Natural killer cell treated with Interleukin-12 subunit alpha and Interleukin-12 subunit beta and Interleukin-15 and Interleukin-18, amount 100 ng/mL, for 72 hours (primary cell): ENCODE results near the gene SCARB1. TPM values are rescaled to one million over a fixed set of nuclear protein-coding genes. Genes with fewer than 3 reads are reported as not detected.
A peak's percentile ranks its signal among the peaks of the same experiment; 100 is the strongest.

Experiments
- ATAC-seq, 2 donors: fragments of 150-1000 bp; cut with Tn5 transposase in 1 of 2; sonication (Bioruptor Pico), chemical (Tn5 transposase) in 1 of 2; 2 replicates each; pipeline ENCODE4 v1.10.0; 2021
- DNase-seq: peaks from one replicate; pipeline ENCODE4 v3.0.0; 2022; ENCODE audit warnings: low spot score
- H3K27ac Mint-ChIP-seq, 2 donors: 1 replicate in 1 of 2; 2 replicates in 1 of 2; pipeline ENCODE4 v1.8.0; 2022; ENCODE audit warnings: mixed read lengths in 2 of 2, mild to moderate bottlenecking in 1 of 2, moderate library complexity in 1 of 2
- H3K27me3 Mint-ChIP-seq, 2 donors: 1 replicate in 1 of 2; 2 replicates in 1 of 2; pipeline ENCODE4 v1.8.0; 2022; ENCODE audit warnings: mixed read lengths in 2 of 2
- H3K36me3 Mint-ChIP-seq: one replicate; pipeline ENCODE4 v1.8.0; 2022; ENCODE audit warnings: mixed read lengths
- H3K4me1 Mint-ChIP-seq, 2 donors: 1 replicate in 1 of 2; 2 replicates in 1 of 2; pipeline ENCODE4 v1.8.0; 2022; ENCODE audit warnings: low read depth in 2 of 2, mixed read lengths in 2 of 2, mild to moderate bottlenecking in 1 of 2
- H3K4me3 Mint-ChIP-seq: one replicate; pipeline ENCODE4 v1.8.0; 2022; ENCODE audit warnings: mixed read lengths
- H3K9me3 Mint-ChIP-seq: 2 replicates; pipeline ENCODE4 v1.8.0; 2022; ENCODE audit warnings: mixed read lengths
- total RNA-seq, 2 donors: library from RNA; stranded (reverse); gene quantifications; one replicate each; pipeline ENCODE4 v1.2.3, GENCODE V29; 2022

Gene SCARB1
- total RNA-seq, 2 donors from 2014 or later = 10.0 to 45.6 TPM

- Mint-ChIP-seq H3K4me1 (peaks cover 15 to 28% of the 10 kb centered on the region in 2 donors), H3K4me3 (peak overlapping the region; percentile 26), H3K27ac (peak overlapping the region in 1 of 2 donors; percentile 33), H3K36me3 (peaks cover 13% of the 10 kb centered on the region), H3K9me3 (peaks cover 3% of the 10 kb centered on the region), H3K27me3 (peaks cover 23 to 27% of the 10 kb centered on the region in 2 donors)
- DNase-seq (no peak), ATAC-seq (no peak)
Measured at GRCh38 chr12:124764870-124765580, 98.6 kb downstream of the SCARB1 start.

GRCh38 chr12:124764451-124764850, 99.2 kb downstream of the SCARB1 start:
- peaks cover 3% of the 10 kb centered on the region for H3K9me3 Mint-ChIP-seq
- H3K36me3 Mint-ChIP-seq = peaks cover 13% of the 10 kb centered on the region
- ATAC-seq (no peak), DNase-seq (no peak)
- H3K27ac Mint-ChIP-seq = no peak overlapping the region
- H3K4me1 Mint-ChIP-seq = peaks cover 21 to 32% of the 10 kb centered on the region in 2 donors
- H3K4me3 Mint-ChIP-seq = peak overlapping the region; percentile 15
- H3K27me3 Mint-ChIP-seq = peaks cover 29% of the 10 kb centered on the region in 2 donors

- peak; percentile 72 for DNase-seq
- Mint-ChIP-seq H3K9me3 (peaks cover 3% of the 10 kb centered on the region), H3K4me1 (peaks cover 23 to 32% of the 10 kb centered on the region in 2 donors), H3K36me3 (peaks cover 13% of the 10 kb centered on the region), H3K4me3 (no peak overlapping the region), H3K27me3 (peaks cover 35 to 38% of the 10 kb centered on the region in 2 donors), H3K27ac (no peak overlapping the region)
- peak; percentile 62 to 85 for ATAC-seq
Measured at GRCh38 chr12:124763594-124763979, 100.1 kb downstream of the SCARB1 start.

GRCh38 chr12:124762791-124763593, 100.7 kb downstream of the SCARB1 start:
- Mint-ChIP-seq H3K4me1 (peaks cover 23 to 32% of the 10 kb centered on the region in 2 donors), H3K36me3 (peaks cover 13% of the 10 kb centered on the region), H3K4me3 (no peak overlapping the region), H3K27me3 (peaks cover 37 to 40% of the 10 kb centered on the region in 2 donors), H3K27ac (peak overlapping the region in 1 of 2 donors; percentile 43), H3K9me3 (peaks cover 3% of the 10 kb centered on the region)
- no peak for ATAC-seq
- no peak for DNase-seq

GRCh38 chr12:124762384-124762783, 101.3 kb downstream of the SCARB1 start:
- ATAC-seq (no peak), DNase-seq (no peak)
- Mint-ChIP-seq H3K27me3 (peaks cover 42 to 46% of the 10 kb centered on the region in 2 donors), H3K27ac (peak overlapping the region in 1 of 2 donors; percentile 43), H3K4me1 (peaks cover 21 to 28% of the 10 kb centered on the region in 2 donors), H3K9me3 (peaks cover 3% of the 10 kb centered on the region), H3K4me3 (no peak overlapping the region), H3K36me3 (peaks cover 17% of the 10 kb centered on the region)

- Mint-ChIP-seq H3K27ac (peak overlapping the region in 1 of 2 donors; percentile 43), H3K27me3 (peaks cover 41 to 48% of the 10 kb centered on the region in 2 donors), H3K4me3 (no peak overlapping the region), H3K36me3 (peaks cover 19% of the 10 kb centered on the region), H3K4me1 (peaks cover 16 to 23% of the 10 kb centered on the region in 2 donors), H3K9me3 (peaks cover 3% of the 10 kb centered on the region)
- ATAC-seq = no peak
- no peak for DNase-seq
Measured at GRCh38 chr12:124761871-124762270, 101.8 kb downstream of the SCARB1 start.

- H3K27me3 Mint-ChIP-seq = peaks cover 45 to 55% of the 10 kb centered on the region in 2 donors
- peaks cover 27% of the 10 kb centered on the region for H3K36me3 Mint-ChIP-seq
- H3K9me3 Mint-ChIP-seq = peaks cover 3% of the 10 kb centered on the region
- ATAC-seq (no peak), DNase-seq (no peak)
- no peak overlapping the region for H3K4me3 Mint-ChIP-seq
- H3K27ac Mint-ChIP-seq = peak overlapping the region; percentile 53 to 59
- peaks cover 17 to 24% of the 10 kb centered on the region in 2 donors for H3K4me1 Mint-ChIP-seq
Measured at GRCh38 chr12:124761056-124761455, 102.6 kb downstream of the SCARB1 start.

GRCh38 chr12:124760560-124760959, 103.1 kb downstream of the SCARB1 start:
- H3K4me3 Mint-ChIP-seq = no peak overlapping the region
- DNase-seq (no peak), ATAC-seq (no peak)
- H3K27ac Mint-ChIP-seq = peak overlapping the region; percentile 59 to 63
- peaks cover 17 to 26% of the 10 kb centered on the region in 2 donors for H3K4me1 Mint-ChIP-seq
- H3K9me3 Mint-ChIP-seq = peaks cover 3% of the 10 kb centered on the region
- peaks cover 25% of the 10 kb centered on the region for H3K36me3 Mint-ChIP-seq
- peaks cover 44 to 56% of the 10 kb centered on the region in 2 donors for H3K27me3 Mint-ChIP-seq

GRCh38 chr12:124759841-124760503, 103.7 kb downstream of the SCARB1 start:
- Mint-ChIP-seq H3K27ac (peak overlapping the region; percentile 59 to 63), H3K27me3 (peaks cover 45 to 56% of the 10 kb centered on the region in 2 donors), H3K4me3 (no peak overlapping the region), H3K4me1 (peaks cover 21 to 29% of the 10 kb centered on the region in 2 donors), H3K9me3 (peaks cover 3% of the 10 kb centered on the region), H3K36me3 (peaks cover 22% of the 10 kb centered on the region)
- DNase-seq = no peak
- no peak for ATAC-seq

- ATAC-seq (no peak), DNase-seq (no peak)
- H3K36me3 Mint-ChIP-seq = peaks cover 15% of the 10 kb centered on the region
- no peak overlapping the region for H3K4me3 Mint-ChIP-seq
- H3K27me3 Mint-ChIP-seq = peaks cover 45 to 56% of the 10 kb centered on the region in 2 donors
- peak overlapping the region in 1 of 2 donors; percentile 59 for H3K27ac Mint-ChIP-seq
- peaks cover 22 to 26% of the 10 kb centered on the region in 2 donors for H3K4me1 Mint-ChIP-seq
- no peaks in the 10 kb centered on the region for H3K9me3 Mint-ChIP-seq
Measured at GRCh38 chr12:124758266-124759220, 105.1 kb downstream of the SCARB1 start.

GRCh38 chr12:124757329-124757728, 106.3 kb downstream of the SCARB1 start:
- peaks cover 22% of the 10 kb centered on the region in 2 donors for H3K4me1 Mint-ChIP-seq
- peaks cover 15% of the 10 kb centered on the region for H3K36me3 Mint-ChIP-seq
- ATAC-seq = no peak
- H3K27ac Mint-ChIP-seq = peak overlapping the region in 1 of 2 donors; percentile 3
- H3K4me3 Mint-ChIP-seq = no peak overlapping the region
- no peak for DNase-seq
- peaks cover 46 to 53% of the 10 kb centered on the region in 2 donors for H3K27me3 Mint-ChIP-seq
- no peaks in the 10 kb centered on the region for H3K9me3 Mint-ChIP-seq

- no peak for DNase-seq
- Mint-ChIP-seq H3K27ac (no peak overlapping the region), H3K4me3 (no peak overlapping the region), H3K27me3 (peaks cover 45 to 47% of the 10 kb centered on the region in 2 donors), H3K9me3 (no peaks in the 10 kb centered on the region), H3K36me3 (peaks cover 15% of the 10 kb centered on the region), H3K4me1 (peaks cover 21 to 22% of the 10 kb centered on the region in 2 donors)
- no peak for ATAC-seq
Measured at GRCh38 chr12:124756760-124757159, 106.9 kb downstream of the SCARB1 start.
